ENCODE results near the gene LRRC51.
"Not testable (repeated sequence)": the region's sequence is repeated elsewhere in the genome, so short reads cannot be mapped to it uniquely, and the experiment has no call there.

Gene LRRC51

GRCh38 chr11:72112143-72112977 lies 31.7 kb downstream of the LRRC51 start, which contains the start of gene ANAPC15:
TSS of gene ANAPC15 (minus strand) at chr11:72112695. CDS start at chr11:72111276, 1,419 bp downstream.
- peak; percentile 97 for DNase-seq

- no peak for DNase-seq
Measured at GRCh38 chr11:72112978-72113808, 32.5 kb downstream of the LRRC51 start.

- DNase-seq = no peak
Measured at GRCh38 chr11:72114570-72114969, 33.9 kb downstream of the LRRC51 start.

GRCh38 chr11:72116019-72116755 lies 35.5 kb downstream of the LRRC51 start:
- DNase-seq = no peak

GRCh38 chr11:72119198-72119597 lies 38.5 kb downstream of the LRRC51 start:
- DNase-seq = no peak

- no peak for DNase-seq
Measured at GRCh38 chr11:72120930-72121329, 40.3 kb downstream of the LRRC51 start.

GRCh38 chr11:72122607-72123006 lies 42.0 kb downstream of the LRRC51 start:
- DNase-seq = no peak

GRCh38 chr11:72123117-72123653 lies 42.5 kb downstream of the LRRC51 start:
- DNase-seq = no peak

- DNase-seq = no peak
Measured at GRCh38 chr11:72124046-72124445, 43.4 kb downstream of the LRRC51 start.

- DNase-seq = no peak
Measured at GRCh38 chr11:72125956-72126355, 45.3 kb downstream of the LRRC51 start.

- no peak for DNase-seq
Measured at GRCh38 chr11:72127923-72128322, 47.3 kb downstream of the LRRC51 start.

GRCh38 chr11:72129381-72129780 lies 48.7 kb downstream of the LRRC51 start:
- DNase-seq = no peak

- no peak for DNase-seq
Measured at GRCh38 chr11:72132646-72133045, 52.0 kb downstream of the LRRC51 start.

- DNase-seq = not testable (repeated sequence)
Measured at GRCh38 chr11:72135473-72135872, 54.8 kb downstream of the LRRC51 start, which contains the start of gene FOLR3. TSS of gene FOLR3 (plus strand) at chr11:72135725. CDS start at chr11:72135953, 228 bp downstream.

- DNase-seq = no peak
Measured at GRCh38 chr11:72135891-72136683, 55.4 kb downstream of the LRRC51 start.

- no peak for DNase-seq
Measured at GRCh38 chr11:72136684-72137262, 56.1 kb downstream of the LRRC51 start.

- no peak for DNase-seq
Measured at GRCh38 chr11:72138821-72139390, 58.3 kb downstream of the LRRC51 start.

GRCh38 chr11:72139500-72139899 lies 58.9 kb downstream of the LRRC51 start:
- no peak for DNase-seq

GRCh38 chr11:72140661-72141060 lies 60.0 kb downstream of the LRRC51 start:
- DNase-seq = no peak

GRCh38 chr11:72141066-72141465 lies 60.4 kb downstream of the LRRC51 start:
- DNase-seq = no peak

GRCh38 chr11:72142086-72142485 lies 61.4 kb downstream of the LRRC51 start:
- DNase-seq = not testable (repeated sequence)
